ENCODE measurements around the gene HACD4.

DNA sequence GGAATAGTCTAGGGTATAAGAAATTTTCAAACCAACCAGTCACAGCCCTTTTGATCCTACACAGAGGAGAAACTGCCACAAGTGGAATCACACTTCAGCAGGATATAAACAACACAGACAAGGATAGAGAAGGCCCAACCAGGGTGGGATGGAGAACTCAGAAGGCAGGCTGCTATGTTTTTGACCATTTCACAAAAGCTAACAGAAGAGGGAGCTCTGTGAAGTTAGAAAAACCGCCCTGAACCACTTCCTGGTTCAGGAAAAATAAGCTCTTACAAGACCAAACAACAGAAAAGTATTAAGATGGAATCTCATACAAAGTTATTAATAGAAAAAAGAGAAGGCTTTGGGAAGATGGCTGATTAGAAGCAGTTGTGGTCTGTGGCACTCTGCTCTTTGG is 47.3 kb upstream of the HACD4 start:
- no peak for TF ChIP-seq POLR2A (IDR thresholded peaks at IDR 0.05; ENCODE audit: low read depth)
- TF ChIP-seq, protein P1, sequence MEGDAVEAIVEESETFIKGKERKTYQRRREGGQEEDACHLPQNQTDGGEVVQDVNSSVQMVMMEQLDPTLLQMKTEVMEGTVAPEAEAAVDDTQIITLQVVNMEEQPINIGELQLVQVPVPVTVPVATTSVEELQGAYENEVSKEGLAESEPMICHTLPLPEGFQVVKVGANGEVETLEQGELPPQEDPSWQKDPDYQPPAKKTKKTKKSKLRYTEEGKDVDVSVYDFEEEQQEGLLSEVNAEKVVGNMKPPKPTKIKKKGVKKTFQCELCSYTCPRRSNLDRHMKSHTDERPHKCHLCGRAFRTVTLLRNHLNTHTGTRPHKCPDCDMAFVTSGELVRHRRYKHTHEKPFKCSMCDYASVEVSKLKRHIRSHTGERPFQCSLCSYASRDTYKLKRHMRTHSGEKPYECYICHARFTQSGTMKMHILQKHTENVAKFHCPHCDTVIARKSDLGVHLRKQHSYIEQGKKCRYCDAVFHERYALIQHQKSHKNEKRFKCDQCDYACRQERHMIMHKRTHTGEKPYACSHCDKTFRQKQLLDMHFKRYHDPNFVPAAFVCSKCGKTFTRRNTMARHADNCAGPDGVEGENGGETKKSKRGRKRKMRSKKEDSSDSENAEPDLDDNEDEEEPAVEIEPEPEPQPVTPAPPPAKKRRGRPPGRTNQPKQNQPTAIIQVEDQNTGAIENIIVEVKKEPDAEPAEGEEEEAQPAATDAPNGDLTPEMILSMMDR (IDR thresholded peaks at IDR 0.05) = no peak

Measured in esophagus muscularis mucosa (tissue), 3 donors.